LHCN-M2 (cell line): Measurements from ENCODE around the gene DVL2. TPM values are rescaled to one million over a fixed set of nuclear protein-coding genes. Genes with fewer than 3 reads are reported as not detected.

Experiments
- DNase-seq: peaks from one replicate; pipeline ENCODE4 v3.0.0-alpha.2; 2012; ENCODE audit warnings: low read depth
- total RNA-seq: library from RNA; depleted of rRNA; stranded (reverse); fragments of >200 nt; gene quantifications from 2 replicates; pipeline ENCODE4 v1.2.3, GENCODE V29; 2014

Gene DVL2
- total RNA-seq, 1 experiment from 2014 or later, result 71.4 TPM

DNA sequence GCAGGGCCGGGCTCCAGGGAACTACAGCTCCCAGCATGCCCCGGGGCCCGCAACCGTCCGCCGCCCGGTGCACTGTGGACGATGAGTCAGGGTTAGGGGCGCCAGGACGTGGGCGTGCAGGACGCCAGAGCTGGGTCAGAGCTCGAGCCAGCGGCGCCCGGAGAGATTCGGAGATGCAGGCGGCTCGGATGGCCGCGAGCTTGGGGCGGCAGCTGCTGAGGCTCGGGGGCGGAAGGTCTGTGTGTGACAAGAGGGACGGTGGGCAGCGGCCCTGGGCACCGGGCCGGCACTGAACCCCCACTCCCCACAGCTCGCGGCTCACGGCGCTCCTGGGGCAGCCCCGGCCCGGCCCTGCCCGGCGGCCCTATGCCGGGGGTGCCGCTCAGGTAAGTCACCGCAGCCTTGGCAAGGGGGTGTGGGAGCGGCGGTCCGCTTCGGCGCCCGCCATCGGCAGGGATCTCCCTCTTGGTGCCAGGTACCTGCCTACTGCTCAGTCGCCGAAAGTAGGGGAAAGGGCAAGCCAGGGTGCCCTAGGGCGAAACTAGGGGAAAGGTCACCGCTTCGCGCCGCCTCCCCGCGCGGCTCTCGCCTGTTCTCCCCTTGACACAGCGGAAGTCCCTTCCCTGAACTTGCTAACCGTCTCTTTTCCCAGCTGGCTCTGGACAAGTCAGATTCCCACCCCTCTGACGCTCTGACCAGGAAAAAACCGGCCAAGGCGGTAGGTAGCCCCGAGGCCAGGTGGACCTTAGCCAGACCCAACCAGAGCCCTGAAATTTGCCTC, 14.3 kb downstream of the DVL2 start, which contains the start of the genes ACADVL and DLG4:
Gene ACADVL (plus strand): TSS at position 127 of the 781 bp plus-strand sequence. CDS start 47 bp downstream, at position 174.
Gene DLG4 (minus strand): TSS at position 25 of the 781 bp plus-strand sequence.
- DNase-seq, result peak; percentile 88

DNA sequence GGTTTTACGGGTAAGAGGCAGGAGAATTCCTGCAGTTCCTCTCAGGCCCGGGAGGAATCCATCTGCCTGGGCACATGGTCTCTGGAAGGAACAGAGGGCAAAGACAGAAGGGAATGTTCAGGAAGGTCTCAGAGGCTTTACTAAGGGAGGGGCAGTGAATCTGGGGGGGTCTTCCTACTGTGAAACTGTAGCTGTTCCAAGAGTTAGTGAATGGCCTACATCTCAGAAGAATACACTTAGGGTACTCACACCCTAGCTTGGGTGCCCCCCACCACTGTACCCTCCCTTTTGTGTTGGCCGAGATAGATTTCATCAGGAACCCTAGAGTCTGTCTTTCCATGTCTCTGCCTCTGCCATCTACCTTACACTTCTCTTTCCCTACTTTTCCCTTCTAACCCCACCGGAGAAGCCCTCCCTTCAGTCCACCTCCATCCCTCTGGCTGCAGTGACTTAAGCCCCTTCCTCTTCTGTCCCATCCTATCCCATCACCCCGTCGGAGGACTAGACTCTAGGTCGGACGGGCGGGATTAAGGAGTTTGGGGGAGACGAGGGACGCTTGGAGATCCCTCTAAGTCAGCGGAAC, 15.0 kb downstream of the DVL2 start:
- no peak for DNase-seq

DNA sequence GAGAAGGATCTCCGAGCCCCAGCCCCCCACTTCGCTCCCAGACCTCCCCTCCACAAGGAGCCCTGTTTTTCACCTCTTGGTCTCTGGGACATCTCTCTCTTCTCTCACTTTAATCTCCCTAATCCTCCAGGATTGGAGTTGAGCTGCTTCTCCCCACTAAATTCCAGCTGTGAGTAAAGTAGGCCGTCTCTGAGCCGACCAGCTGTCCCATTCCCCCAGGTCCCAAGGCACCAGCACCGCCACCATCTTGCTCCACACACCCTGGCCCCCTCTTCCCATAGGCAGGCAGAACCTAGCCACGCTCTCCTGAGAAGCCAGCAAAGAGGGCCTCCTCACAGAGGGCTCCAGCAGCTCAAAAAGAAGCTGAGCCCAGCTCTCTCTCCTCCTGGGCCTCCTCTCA, 15.6 kb downstream of the DVL2 start:
- no peak for DNase-seq

DNA sequence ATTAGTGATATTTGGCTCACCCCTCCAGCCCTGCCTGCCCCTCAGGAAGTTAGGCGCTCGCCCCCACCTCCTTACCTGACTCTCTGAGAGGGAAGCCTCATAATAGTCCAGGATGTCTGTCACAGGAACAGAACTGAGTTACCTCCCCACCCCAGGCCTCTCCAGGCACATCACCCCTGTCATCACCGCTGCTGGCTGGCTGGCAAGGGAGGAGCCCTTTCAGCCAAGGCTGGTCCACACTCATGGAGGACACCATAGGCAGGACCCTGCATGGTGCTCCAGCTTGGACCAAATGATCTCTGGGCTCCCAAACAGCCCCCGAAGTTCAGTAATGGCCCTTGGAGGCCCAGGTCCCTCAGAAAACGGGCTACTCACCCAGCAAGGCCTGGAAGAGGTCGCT, 16.2 kb downstream of the DVL2 start:
- DNase-seq, result no peak

DNA sequence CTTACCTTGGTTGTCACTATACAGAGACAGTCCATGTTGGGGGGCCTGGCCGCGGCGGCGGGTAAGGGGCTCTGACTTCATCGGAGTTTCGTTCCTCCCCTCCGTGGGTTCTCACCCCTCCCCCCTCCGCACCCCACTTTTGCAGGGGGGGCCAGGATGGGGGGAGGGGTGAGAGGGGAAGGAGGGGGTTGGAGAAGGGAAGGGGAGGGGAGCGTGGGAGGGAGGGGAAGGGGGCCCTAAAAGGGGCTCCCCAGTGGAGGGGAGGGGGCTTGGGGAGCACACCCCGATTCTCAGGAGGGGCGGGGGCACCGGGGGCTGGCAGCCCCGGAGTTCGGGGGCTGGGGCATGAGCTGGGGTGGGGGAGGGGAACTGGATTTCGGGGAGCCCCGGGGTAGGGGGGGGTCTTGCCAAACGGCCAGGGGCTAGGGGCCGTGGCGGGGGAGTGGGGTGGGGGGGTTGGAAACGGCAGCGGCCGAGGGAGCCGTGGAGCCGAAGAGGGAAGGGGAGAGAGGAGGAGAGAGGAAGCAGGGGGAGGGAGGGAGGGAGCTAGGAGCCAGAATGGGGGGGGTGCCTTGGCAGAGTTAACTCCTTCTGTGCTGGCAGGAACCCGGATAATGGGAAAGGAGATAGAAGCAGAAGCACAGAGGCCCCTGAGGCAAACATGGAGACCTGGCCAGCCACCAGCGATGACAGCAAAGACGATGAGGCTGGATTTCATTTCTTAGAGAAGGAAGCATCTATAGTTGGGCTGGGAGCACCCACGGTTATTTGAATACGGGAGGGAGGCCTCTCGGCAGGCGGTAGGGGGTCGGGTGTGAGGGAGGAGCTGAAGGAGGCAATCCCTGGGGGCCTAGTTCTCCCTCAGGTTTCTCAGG, 17.0 kb downstream of the DVL2 start:
- DNase-seq, result peak; percentile 64

DNA sequence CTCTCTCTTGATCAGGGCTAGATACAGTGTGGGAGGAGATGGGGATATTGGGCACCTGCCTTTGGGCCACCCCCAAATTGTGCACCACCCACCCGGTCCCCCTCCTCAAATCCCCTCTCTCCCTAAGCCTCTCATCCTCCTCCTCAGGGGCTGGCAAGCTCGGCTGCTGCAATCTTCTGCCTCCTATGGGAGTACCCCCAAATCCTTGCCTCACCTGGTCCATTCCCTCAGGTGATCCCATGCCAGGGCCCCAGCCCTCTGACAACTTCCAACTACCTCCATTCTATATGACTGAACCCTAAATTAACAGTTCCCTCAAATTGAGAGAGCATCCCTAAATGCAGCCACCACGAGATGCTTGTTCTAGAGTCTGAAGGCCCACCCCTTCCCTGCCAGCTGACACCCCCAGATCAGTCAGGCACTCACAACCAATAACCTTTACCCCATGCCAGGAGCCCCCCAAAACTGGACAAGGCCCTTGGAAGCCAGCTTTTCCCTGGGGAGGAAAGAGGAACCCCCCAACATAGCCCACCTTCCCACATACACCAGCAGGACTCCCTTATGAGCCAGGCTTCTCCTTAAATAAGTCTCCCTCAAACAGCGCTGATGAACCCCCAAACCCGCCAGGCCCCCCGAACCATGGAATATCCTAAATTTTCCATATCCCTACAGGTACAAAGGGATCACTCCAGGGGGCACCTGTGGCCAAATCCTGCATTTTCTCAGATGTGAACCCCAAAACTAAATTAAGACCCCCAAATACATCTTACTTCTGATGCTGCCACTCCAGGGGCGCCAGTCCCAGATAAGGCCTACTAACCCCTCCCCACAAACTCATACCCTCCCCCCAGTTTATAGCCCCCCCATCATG, 17.8 kb downstream of the DVL2 start:
- DNase-seq, result no peak

DNA sequence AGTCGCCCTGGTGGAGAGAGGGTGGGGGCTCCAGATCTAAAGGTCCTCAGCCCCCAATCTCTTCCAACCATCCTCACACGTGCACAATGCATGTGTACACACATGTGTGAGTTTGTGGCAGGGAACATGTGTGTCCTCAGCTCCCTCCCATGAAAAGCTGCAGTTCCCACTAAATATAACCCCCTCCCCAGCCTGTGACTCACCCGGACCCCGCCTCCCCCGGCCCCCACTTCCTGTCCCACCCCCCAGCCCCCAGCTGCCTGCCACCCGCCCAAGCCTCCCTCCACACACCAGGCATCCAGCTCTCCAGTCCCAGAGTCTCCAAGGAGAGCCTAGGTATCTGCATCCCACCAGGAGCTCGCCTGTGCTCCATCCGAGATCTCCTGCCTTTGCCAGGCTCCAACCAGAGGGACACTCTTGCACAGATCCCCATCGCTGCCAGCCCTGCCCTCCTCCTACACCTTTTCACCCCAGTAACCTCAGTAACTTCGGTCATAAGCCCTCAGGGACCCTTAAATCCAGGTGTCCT, 18.6 kb downstream of the DVL2 start:
- DNase-seq, result no peak

DNA sequence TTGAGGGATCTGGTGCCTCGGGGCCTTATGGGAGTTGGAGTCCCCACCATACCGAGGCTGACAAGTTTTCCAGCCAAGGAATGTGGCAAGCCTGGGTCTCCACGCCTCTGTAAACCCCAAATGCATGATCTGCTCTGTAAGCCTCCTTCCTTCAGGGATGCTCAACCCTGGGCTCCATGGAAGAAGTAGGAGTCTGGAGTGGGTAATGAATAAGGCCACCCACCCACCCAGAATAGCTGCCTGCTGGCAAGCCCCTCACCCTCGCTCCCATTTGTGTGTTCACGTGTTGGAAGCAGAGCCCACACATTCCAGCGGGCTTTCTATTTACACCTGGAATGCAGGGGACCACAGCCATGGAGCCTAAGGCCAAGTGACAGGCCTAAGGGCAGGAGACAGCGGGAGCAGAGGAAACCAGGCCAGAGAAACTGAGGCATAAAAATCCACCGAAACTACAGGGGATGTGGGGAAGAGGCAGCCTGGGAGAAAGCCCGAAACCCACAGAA, 19.1 kb downstream of the DVL2 start:
- no peak for DNase-seq

DNA sequence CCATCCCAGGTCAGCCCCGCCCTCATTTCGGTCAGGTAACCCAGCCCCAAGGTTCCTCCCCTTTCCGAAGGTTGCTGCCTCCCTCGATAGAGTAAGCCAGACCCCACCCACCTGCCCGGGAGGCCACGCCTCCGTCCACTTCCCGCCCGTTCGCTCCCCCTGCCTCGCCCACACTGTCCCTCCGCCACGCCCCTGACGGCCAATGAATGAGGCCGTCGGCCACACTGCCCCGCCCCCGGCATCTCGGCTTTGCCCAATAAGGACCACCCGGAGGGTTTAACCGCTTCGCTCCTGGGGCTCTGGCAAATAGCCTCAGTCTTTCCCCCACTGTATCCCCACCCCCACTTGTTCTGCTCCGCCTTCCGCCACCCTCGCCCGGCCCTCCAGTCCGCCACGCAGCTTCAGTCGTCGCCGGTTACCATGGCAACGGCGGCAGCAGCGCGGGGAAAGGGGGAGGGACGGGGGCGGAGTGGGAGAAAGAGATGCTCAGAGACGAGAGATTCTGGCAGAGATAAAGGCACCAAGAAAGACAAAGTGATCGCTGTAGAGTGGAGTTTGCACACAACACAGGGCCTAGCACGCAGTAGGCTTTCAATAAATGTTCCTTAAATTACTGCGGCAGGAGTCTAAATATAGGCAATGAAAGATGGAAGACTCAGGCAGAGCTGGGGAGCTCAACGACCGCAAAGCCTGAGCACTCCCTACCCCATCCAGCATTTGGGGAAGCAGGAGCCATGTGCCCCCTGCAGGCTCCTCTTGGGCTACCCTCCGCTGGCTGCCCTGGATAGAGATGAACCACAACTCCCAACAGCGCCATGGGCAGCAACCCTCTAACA, 19.8 kb downstream of the DVL2 start:
- DNase-seq, result peak; percentile 95

DNA sequence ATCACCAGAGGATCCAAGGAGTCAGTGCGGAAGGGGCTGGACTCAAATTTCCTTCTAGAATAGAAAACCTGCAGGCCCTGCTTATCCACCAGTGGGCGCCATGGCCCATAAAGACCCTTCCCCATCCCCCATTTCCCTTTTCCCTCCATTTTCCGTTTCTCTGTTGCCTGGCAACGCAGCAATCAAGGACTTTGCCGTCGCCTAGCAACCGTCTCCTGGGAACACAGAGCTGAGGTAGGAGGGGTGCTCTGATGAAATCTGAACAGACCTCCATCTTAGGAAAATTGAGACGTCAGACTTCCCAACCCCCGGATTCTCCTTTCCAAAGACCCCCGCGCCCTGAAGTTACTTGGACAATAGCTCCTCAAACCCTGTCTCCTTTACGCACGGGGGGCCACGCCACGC, 20.4 kb downstream of the DVL2 start:
- peak; percentile 76 for DNase-seq

DNA sequence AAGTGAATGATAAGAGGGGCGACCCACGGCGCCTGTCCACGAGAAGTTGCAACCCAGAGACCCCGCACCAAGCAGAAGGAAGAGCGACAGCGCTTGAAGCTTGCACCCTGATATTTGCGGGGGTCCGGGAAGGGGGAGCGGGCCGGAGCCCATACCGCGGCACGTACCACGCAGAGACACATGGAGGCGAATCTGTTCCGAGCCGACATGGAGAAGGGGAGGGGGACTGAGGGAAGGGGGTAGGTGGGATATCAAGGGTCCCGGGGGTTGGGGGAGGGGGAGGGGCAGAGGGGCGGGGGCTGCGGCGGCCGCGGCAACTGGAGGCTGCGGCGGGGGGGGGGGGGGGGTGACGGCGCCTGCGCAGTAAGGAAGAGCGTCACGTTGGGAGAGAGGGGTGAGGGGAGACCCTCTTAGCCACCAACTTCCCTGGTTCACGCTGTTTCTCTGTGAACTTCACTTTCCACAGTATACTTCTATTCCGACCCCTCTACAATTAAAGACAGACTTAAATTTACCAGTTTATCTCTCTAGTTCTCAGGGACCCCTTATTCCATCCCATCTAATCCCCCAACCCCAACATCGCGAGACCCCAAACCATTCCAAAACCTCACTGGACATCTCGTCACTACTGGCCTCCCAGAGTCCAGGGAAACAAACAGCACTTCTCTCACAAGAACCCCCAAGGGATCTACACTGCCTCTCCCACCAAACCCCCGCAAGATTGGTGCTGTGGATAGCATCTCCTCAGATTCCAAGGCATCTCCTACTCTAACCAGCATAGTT, 22.6 kb downstream of the DVL2 start:
- DNase-seq, result no peak

DNA sequence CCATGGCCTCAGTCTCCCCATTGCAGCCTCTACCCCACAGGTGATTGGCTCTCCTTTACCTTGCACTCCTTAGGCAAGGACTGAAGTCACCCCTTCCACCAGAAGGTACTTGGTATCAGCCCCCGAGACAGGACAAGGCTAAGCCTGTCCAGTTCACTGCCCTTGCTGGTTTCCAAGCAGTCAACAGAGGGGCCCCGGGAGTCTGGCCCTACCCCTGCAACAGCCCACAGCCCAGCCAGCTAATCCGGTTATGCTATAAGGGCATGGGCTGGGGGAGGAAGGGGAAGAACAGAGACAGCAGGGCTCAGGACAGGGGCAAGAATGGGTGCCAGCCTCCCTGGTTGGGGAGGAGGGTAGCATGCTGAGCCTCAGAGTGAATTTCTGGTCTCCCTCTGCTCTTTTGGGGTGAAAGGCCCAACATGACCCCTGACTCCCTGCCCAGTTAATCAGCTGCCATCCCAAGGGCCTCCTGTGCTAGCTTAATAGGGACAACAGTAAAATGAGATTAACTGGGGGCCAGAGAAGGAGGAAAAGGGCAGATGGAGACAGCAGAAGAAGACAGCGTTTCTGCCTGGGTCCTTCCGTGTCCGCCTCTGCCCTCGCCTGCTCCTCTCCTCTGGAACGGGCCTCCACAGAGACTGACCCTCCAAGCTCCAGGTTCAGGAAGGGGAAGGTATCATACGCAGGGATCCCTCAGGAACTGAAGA, 25.4 kb downstream of the DVL2 start:
- DNase-seq, result no peak

DNA sequence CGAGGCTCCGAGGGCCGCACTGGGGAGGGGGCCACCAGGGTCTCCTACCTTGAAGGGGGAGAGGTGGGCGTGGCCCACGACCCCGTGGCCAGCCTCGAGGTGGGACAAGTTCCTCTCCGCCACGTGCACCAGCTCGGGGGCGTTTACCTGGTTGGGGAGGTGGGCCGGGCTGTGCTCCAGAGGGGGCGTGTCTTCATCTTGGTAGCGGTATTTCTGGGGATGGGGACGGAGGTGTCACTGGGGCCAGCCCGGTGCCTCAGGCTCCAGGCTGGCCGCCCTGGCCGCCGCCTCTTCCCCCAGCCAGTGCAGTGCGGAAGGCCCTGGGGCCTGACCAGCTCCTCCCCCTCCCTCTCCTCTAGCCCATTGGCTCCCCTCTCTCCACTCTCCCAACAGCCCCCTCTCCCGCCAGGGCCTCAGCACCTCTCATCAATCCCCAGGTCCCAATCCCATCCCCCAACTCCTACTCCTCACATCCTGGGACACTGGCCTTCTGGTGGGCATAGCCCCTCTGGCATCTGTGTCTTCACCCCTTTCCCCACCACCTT, 26.2 kb downstream of the DVL2 start:
- DNase-seq, result no peak

DNA sequence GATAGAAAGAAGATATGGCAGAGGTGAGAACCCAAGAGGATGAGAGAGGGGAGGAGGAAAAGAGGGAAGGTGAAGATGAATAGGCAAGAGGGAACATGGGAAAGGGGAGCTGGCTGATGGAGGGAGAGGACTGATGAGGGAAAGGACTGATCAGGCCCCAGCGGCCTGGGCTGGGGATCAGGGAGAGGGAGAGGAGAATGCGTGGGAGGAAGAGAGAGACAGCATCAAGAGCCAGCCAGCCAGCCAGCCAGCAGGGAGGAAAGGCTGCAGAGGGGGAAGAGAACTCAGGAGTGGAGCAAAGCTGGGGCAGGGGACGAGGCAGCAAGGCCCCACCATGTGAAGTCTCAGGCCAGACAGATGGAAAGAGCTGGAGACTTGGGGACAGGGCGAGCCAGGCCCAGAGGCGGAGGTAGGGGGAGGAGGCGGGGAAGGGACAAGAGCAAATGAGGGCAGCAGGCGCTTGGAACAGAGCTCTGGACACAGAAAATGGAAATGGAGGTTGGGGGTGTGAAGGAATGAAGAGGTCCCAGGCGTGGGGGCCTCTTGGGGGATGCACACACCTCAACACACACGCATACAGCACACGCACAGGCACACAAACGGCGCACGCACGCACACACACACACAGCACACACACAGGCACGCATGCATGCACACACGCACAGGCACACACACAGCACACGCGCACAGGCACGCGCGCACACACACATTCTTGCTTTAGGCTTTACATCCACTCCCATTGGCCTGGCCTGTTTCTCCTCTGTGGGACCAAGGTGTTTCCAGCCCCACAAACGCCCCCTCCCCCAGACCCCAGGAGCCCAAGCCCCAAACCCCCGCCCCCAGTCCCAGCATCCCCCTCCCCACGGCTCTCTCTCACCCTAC, 27.0 kb downstream of the DVL2 start:
- DNase-seq, result no peak

DNA sequence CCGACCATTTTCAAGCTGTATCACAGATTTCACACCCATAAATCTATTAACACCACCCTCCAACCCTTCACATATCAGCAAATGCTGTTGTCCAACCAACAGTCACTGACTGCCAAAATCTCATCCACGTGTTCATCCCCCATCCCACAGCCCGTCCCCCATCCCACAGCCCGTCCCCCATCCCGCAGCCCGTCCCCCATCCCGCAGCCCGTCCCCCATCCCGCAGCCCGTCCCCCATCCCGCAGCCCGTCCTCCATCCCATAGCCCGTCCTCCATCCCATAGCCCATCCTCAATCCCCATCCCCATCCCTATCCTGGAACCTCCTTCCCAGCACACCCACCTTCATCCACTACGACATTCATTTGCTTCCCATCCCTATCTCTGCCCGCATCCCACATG, 28.8 kb downstream of the DVL2 start:
- no peak for DNase-seq

DNA sequence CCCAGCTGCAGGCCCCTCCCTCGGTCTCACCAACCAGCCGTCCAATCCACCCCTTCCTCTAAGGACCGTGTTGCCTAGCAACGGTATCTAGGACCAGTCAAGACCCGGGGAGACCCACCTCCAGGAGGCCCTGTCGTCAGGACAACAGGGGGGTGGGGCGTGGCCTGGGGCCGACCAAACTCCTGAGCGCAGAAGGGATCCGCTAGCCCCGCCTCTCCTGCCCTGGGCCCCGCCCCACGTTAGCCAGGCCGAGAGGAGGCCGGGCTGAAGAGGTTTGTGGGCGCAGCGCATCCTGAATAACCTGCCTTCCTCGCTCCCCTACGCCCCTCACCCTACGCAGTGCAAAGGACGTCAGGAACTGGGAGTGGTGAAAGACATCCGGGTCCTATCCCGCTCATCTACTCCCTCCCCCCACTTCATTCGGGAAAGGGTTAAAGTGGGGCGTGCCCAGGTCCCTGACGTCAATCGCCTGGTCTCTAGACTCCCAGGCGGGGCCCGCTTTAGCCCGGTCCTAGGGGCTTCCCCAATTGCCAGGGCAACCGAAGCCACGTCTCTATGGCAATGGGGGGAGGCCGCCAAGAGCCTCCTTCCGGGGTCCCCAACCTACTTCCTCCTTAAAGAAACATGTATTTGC, 29.4 kb downstream of the DVL2 start:
- no peak for DNase-seq

DNA sequence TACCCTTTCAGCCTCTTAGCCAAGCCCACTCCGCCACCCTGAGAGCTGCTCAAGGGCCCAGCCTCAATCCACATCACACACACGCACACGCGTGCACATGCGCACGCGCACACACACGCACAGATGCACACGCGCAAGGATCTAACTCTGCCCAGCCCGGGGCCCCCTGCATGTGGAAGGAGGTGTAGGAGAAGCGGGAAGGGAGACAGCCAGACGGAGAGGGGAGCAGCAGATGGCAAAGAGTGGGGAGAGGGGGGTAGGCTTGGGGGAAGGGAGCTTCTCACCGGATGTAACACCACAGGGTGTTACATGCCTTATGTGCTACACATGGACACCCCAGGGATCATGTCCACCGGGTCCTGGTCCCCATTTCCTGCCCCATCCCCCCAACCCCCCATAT, 30.0 kb downstream of the DVL2 start:
- no peak for DNase-seq
